ENCODE measurements around the gene UST. TPM values are rescaled to one million over a fixed set of nuclear protein-coding genes. Genes with fewer than 3 reads are reported as not detected.

The UST gene
- total and polyA plus RNA-seq, 2 of the 8 experiments (the other 6 are each of a cell fraction or from before 2014, with no cell fraction given), result 13.5 to 34.5 TPM

GRCh38 chr6:149090937-149091336 lies 344.1 kb downstream of the UST start:
- Histone ChIP-seq H2BK15ac (ENCODE audit: low read length) (no peak overlapping the region), H2AK5ac (ENCODE audit: low read depth, low read length) (no peak overlapping the region), H3K4me2 (ENCODE audit: insufficient read depth in 1 of 2, low read depth in 2 of 2, low read length in 2 of 2) (no peak overlapping the region), H2AFZ (ENCODE audit: low read length) (no peak overlapping the region), H2BK5ac (ENCODE audit: low read depth, low read length) (no peak overlapping the region), H3K4ac (replicated peaks; ENCODE audit: insufficient read length, low read depth, low read length) (no peak overlapping the region), H3K36me3 (ENCODE audit: control insufficient read depth in 2 of 4, insufficient read depth in 4 of 4, low read length in 3 of 4) (no peaks in the 10 kb centered on the region), H3K79me2 (ENCODE audit: control insufficient read depth in 1 of 2, insufficient read depth in 2 of 2, low read length in 2 of 2) (no peaks in the 10 kb centered on the region), H4K5ac (ENCODE audit: insufficient read length, low read depth, low read length) (no peak overlapping the region), H3K4me1 (replicated peaks in 1 of 4; ENCODE audit: control insufficient read depth in 3 of 4, insufficient read depth in 4 of 4, low read length in 3 of 4) (peaks cover 3 to 6% (median 4%) of the 10 kb centered on the region in 4 experiments; a peak in 4 of 7 replicates), H3K27me3 (replicated peaks in 1 of 4; ENCODE audit: control insufficient read depth in 3 of 4, extremely low read depth in 1 of 4, insufficient read depth in 3 of 4, low read length in 3 of 4) (no peaks in the 10 kb centered on the region), H4K20me1 (replicated peaks in 1 of 2; ENCODE audit: control insufficient read depth in 1 of 2, insufficient read depth in 2 of 2, low read length in 2 of 2) (no peaks in the 10 kb centered on the region), H2BK20ac (ENCODE audit: low read length) (no peak overlapping the region), H4K91ac (replicated peaks; ENCODE audit: insufficient read length, low read length) (no peak overlapping the region), H4K8ac (ENCODE audit: extremely low read depth, insufficient read depth, low read length) (no peak overlapping the region), H3K18ac (ENCODE audit: extremely low read depth, low read length) (no peak overlapping the region), H3K4me3 (ENCODE audit: extremely low read depth in 1 of 4, insufficient read depth in 2 of 4, low read depth in 3 of 4, low read length in 4 of 4) (no peak overlapping the region), H3K23ac (ENCODE audit: insufficient read length) (no peak overlapping the region), H3K27ac (ENCODE audit: low read depth, low read length) (no peak overlapping the region), H3K9ac (replicated peaks in 1 of 4; ENCODE audit: extremely low read depth in 1 of 4, low read depth in 3 of 4, low read length in 3 of 4) (no peak overlapping the region), H3K23me2 (ENCODE audit: low read depth, low read length) (no peaks in the 10 kb centered on the region), H3K79me1 (ENCODE audit: low read depth, low read length) (no peaks in the 10 kb centered on the region; the same call in 1 of the 2 replicates), H2BK12ac (ENCODE audit: low read depth, low read length) (no peak overlapping the region), H3K14ac (ENCODE audit: insufficient read length) (no peak overlapping the region), H3K56ac (replicated peaks; ENCODE audit: insufficient read length, low read depth, low read length) (no peak overlapping the region), H2BK120ac (replicated peaks; ENCODE audit: low read depth, low read length) (no peak overlapping the region), H3K9me3 (ENCODE audit: insufficient read depth in 2 of 2, low read depth in 1 of 2, low read length in 1 of 2) (no peaks in the 10 kb centered on the region)
- ChIA-PET POLR2A (ENCODE audit: partially characterized antibody) (no interaction called here), CTCF (ENCODE audit: partially characterized antibody) (interaction anchor here (1.1 to 1.9 kb wide), 4 partner anchors 9 to 345 kb away, joined by 3 to 8 read pairs (median 5); no protein-coding TSS in a partner anchor)
- FAIRE-seq (no peak), DNase-seq (ENCODE audit: low read depth in 1 of 2, low spot score in 2 of 2) (no peak)
- WGBS, 2 experiments (ENCODE audit: extremely low coverage in 1 of 2, insufficient coverage in 1 of 2, insufficient read length in 1 of 2, insufficient replicate concordance in 2 of 2, low coverage in 1 of 2, low lambda C conversion rate in 2 of 2, missing lambda C conversion rate in 1 of 2), result 82% methylated on average over 4 of the region's 4 CpGs; no CpG with 5 or more reads in 1 of the 2 experiments
- no peak for TF ChIP-seq GABPA (IDR thresholded peaks at IDR 0.05; ENCODE audit: borderline replicate concordance, insufficient read depth, low read length)
- TF ChIP-seq SP4 (IDR thresholded peaks at IDR 0.05; ENCODE audit: low read length), result no peak
- no peak for TF ChIP-seq NANOG (IDR thresholded peaks at IDR 0.05; ENCODE audit: insufficient read depth, low read depth, low read length, poor library complexity, severe bottlenecking)
- TF ChIP-seq SIN3A (conservative IDR thresholded peaks at IDR 0.05 in 1 of 2, IDR thresholded peaks at IDR 0.05 in 1 of 2; ENCODE audit: low read depth in 1 of 2, low read length in 2 of 2), result no peak
- no peak for TF ChIP-seq EP300 (IDR thresholded peaks at IDR 0.05; ENCODE audit: borderline replicate concordance in 1 of 2, low read depth in 2 of 2, low read length in 2 of 2)
- no peak for TF ChIP-seq ZNF274 (IDR thresholded peaks at IDR 0.05; ENCODE audit: borderline replicate concordance, extremely low read depth, low read length)
- TF ChIP-seq, protein P1, sequence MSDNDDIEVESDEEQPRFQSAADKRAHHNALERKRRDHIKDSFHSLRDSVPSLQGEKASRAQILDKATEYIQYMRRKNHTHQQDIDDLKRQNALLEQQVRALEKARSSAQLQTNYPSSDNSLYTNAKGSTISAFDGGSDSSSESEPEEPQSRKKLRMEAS (IDR thresholded peaks at IDR 0.05), result no peak
- no peak for TF ChIP-seq ATF3 (IDR thresholded peaks at IDR 0.05; ENCODE audit: insufficient read depth, low read depth, low read length)
- TF ChIP-seq RNF2 (IDR thresholded peaks at IDR 0.05; ENCODE audit: borderline replicate concordance, low read depth, low read length, missing control alignments, poor library complexity, severe bottlenecking), result no peak
- TF ChIP-seq TAF7 (optimal IDR thresholded peaks at IDR 0.05; ENCODE audit: borderline replicate concordance, low read depth, low read length), result no peak
- no peak for TF ChIP-seq TBP (IDR thresholded peaks at IDR 0.05; ENCODE audit: low read depth, low read length)
- TF ChIP-seq NRF1 (IDR thresholded peaks at IDR 0.05; ENCODE audit: low read depth, low read length), result no peak

Data from H1 (cell line).